ENCODE results near the gene NAALADL1.

The NAALADL1 gene

DNA sequence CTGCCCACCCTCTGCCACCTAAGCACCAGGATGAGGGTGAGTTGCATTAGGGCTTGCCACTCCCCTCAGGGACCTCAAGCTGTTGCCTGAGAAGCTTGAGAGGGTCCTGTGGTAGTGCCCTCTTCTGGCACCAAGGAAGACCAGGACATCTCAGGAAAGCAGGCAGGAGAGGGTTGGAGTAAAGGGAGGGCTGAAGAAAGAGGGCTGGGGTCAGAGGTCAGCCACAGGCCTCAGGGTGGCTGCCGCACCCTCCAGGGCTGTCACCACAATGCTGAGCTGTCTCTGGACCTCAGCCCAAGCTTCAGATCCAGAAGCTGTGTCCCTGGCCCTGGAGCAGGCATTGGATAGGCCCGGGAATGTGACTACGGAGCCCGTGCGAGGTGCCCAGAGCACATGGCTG is 13.3 kb downstream of the NAALADL1 start:
- Histone ChIP-seq H3K27ac (ENCODE audit: extremely low read depth, low read depth, low read length) (no peak overlapping the region), H3K36me3 (ENCODE audit: control insufficient read depth in 2 of 2, insufficient read depth in 1 of 2, low read length in 2 of 2) (peaks cover 0 to 31% of the 10 kb centered on the region in 2 experiments; a peak in 1 of 3 replicates), H3K4me1 (ENCODE audit: control insufficient read depth, insufficient read depth, low read length) (no peaks in the 10 kb centered on the region), H3K4me3 (ENCODE audit: low read depth, low read length) (no peak overlapping the region), H3K9me3 (ENCODE audit: control insufficient read depth, insufficient read depth, low read depth, low read length) (no peaks in the 10 kb centered on the region)
- no peak for TF ChIP-seq GFI1B (tag by site-specific recombination; IDR thresholded peaks at IDR 0.05)
- no peak for TF ChIP-seq ZBTB8A (tag by site-specific recombination; IDR thresholded peaks at IDR 0.05)
- no peak for TF ChIP-seq ZNF416 (tag by site-specific recombination; IDR thresholded peaks at IDR 0.05)
- TF ChIP-seq ZNF596 (tag by site-specific recombination; IDR thresholded peaks at IDR 0.05) = no peak
- no peak for TF ChIP-seq ZNF274 (IDR thresholded peaks at IDR 0.05; ENCODE audit: low read length)
- no peak for TF ChIP-seq ZNF274 (tag by site-specific recombination; IDR thresholded peaks at IDR 0.05; ENCODE audit: borderline replicate concordance)
- TF ChIP-seq HOXA7 (CRISPR knock-in tag; IDR thresholded peaks at IDR 0.05; ENCODE audit: borderline replicate concordance) = no peak
- TF ChIP-seq BCL11B (tag by site-specific recombination; IDR thresholded peaks at IDR 0.05; ENCODE audit: low read depth) = no peak
- TF ChIP-seq ZBTB7A (tag by site-specific recombination; IDR thresholded peaks at IDR 0.05; ENCODE audit: low read depth) = no peak
- no peak for TF ChIP-seq ZNF560 (tag by site-specific recombination; IDR thresholded peaks at IDR 0.05; ENCODE audit: borderline replicate concordance)
- TF ChIP-seq, protein P1, sequence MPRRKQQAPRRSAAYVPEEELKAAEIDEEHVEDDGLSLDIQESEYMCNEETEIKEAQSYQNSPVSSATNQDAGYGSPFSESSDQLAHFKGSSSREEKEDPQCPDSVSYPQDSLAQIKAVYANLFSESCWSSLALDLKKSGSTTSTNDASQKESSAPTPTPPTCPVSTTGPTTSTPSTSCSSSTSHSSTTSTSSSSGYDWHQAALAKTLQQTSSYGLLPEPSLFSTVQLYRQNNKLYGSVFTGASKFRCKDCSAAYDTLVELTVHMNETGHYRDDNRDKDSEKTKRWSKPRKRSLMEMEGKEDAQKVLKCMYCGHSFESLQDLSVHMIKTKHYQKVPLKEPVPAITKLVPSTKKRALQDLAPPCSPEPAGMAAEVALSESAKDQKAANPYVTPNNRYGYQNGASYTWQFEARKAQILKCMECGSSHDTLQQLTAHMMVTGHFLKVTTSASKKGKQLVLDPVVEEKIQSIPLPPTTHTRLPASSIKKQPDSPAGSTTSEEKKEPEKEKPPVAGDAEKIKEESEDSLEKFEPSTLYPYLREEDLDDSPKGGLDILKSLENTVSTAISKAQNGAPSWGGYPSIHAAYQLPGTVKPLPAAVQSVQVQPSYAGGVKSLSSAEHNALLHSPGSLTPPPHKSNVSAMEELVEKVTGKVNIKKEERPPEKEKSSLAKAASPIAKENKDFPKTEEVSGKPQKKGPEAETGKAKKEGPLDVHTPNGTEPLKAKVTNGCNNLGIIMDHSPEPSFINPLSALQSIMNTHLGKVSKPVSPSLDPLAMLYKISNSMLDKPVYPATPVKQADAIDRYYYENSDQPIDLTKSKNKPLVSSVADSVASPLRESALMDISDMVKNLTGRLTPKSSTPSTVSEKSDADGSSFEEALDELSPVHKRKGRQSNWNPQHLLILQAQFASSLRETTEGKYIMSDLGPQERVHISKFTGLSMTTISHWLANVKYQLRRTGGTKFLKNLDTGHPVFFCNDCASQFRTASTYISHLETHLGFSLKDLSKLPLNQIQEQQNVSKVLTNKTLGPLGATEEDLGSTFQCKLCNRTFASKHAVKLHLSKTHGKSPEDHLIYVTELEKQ (tag by site-specific recombination; IDR thresholded peaks at IDR 0.05; ENCODE audit: borderline replicate concordance) = no peak
- TF ChIP-seq ZNF169 (tag by site-specific recombination; IDR thresholded peaks at IDR 0.05) = no peak
- no peak for TF ChIP-seq ZNF785 (tag by site-specific recombination; IDR thresholded peaks at IDR 0.05)
- no peak for TF ChIP-seq KLF9 (tag by site-specific recombination; IDR thresholded peaks at IDR 0.05; ENCODE audit: low read depth)
- TF ChIP-seq ZNF140 (tag by site-specific recombination; IDR thresholded peaks at IDR 0.05) = no peak
- TF ChIP-seq, protein P2, sequence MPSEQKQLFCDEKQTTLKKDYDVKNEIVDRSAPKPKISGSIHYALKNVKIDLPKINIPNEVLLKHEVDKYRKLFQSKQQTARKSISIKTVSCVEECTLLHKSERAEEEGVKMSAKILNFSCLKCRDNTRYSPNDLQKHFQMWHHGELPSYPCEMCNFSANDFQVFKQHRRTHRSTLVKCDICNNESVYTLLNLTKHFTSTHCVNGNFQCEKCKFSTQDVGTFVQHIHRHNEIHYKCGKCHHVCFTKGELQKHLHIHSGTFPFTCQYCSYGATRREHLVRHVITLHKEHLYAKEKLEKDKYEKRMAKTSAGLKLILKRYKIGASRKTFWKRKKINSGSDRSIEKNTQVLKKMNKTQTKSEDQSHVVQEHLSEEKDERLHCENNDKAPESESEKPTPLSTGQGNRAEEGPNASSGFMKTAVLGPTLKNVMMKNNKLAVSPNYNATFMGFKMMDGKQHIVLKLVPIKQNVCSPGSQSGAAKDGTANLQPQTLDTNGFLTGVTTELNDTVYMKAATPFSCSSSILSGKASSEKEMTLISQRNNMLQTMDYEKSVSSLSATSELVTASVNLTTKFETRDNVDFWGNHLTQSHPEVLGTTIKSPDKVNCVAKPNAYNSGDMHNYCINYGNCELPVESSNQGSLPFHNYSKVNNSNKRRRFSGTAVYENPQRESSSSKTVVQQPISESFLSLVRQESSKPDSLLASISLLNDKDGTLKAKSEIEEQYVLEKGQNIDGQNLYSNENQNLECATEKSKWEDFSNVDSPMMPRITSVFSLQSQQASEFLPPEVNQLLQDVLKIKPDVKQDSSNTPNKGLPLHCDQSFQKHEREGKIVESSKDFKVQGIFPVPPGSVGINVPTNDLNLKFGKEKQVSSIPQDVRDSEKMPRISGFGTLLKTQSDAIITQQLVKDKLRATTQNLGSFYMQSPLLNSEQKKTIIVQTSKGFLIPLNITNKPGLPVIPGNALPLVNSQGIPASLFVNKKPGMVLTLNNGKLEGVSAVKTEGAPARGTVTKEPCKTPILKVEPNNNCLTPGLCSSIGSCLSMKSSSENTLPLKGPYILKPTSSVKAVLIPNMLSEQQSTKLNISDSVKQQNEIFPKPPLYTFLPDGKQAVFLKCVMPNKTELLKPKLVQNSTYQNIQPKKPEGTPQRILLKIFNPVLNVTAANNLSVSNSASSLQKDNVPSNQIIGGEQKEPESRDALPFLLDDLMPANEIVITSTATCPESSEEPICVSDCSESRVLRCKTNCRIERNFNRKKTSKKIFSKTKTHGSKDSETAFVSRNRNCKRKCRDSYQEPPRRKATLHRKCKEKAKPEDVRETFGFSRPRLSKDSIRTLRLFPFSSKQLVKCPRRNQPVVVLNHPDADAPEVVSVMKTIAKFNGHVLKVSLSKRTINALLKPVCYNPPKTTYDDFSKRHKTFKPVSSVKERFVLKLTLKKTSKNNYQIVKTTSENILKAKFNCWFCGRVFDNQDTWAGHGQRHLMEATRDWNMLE (tag by site-specific recombination; conservative IDR thresholded peaks at IDR 0.05; ENCODE audit: low read depth) = no peak
- no peak for TF ChIP-seq ZNF473 (tag by site-specific recombination; IDR thresholded peaks at IDR 0.05)
- TF ChIP-seq, protein P3, sequence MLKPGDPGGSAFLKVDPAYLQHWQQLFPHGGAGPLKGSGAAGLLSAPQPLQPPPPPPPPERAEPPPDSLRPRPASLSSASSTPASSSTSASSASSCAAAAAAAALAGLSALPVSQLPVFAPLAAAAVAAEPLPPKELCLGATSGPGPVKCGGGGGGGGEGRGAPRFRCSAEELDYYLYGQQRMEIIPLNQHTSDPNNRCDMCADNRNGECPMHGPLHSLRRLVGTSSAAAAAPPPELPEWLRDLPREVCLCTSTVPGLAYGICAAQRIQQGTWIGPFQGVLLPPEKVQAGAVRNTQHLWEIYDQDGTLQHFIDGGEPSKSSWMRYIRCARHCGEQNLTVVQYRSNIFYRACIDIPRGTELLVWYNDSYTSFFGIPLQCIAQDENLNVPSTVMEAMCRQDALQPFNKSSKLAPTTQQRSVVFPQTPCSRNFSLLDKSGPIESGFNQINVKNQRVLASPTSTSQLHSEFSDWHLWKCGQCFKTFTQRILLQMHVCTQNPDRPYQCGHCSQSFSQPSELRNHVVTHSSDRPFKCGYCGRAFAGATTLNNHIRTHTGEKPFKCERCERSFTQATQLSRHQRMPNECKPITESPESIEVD (tag by site-specific recombination; IDR thresholded peaks at IDR 0.05) = no peak
- ChIA-PET POLR2A (no interaction called here), CTCF (interaction anchor here (1.1 kb wide), 1 partner anchor 15 kb away, joined by 4 read pairs; no protein-coding TSS in a partner anchor)

Measured in HEK293 (cell line).